HL-60 (cell line): ENCODE results near the gene RAP1GAP.

Experiments
- DNase-seq, 2 experiments: peaks; one replicate each; pipeline ENCODE4 v3.0.0-alpha.2; 2010 to 2020; ENCODE audit warnings: low read depth in 1 of 2, low spot score in 1 of 2
- H3K27ac ChIP-seq: fragments of 250-450 bp; sonication (Bioruptor Pico); replicated peaks from 2 replicates; pipeline ENCODE4 v1.5.1; 2020; ENCODE audit warnings: mild to moderate bottlenecking, moderate library complexity
- H3K27me3 ChIP-seq: fragments of 250-450 bp; sonication (Bioruptor Pico); 2 replicates; pipeline ENCODE4 v1.5.1; 2021; ENCODE audit warnings: mild to moderate bottlenecking, moderate library complexity; ENCODE audit not compliant: insufficient read depth, poor library complexity, severe bottlenecking
- H3K4me3 ChIP-seq: replicated peaks from 2 replicates; pipeline ENCODE4 v1.5.1; 2011; ENCODE audit warnings: mild to moderate bottlenecking, control low read depth, low read length; ENCODE audit not compliant: insufficient read depth
- GABPA ChIP-seq: IDR thresholded peaks from 2 replicates; pipeline ENCODE4 v1.6.1; 2012; ENCODE audit warnings: low read depth
- POLR2AphosphoS5 ChIP-seq: IDR thresholded peaks from 2 replicates; pipeline ENCODE4 v1.6.1; 2012; ENCODE audit warnings: low read depth
- SPI1 ChIP-seq: IDR thresholded peaks from 2 replicates; pipeline ENCODE4 v1.6.1; 2012; ENCODE audit warnings: low read depth, mild to moderate bottlenecking, borderline replicate concordance
- TF ChIP-seq, protein P1 (sequence below): IDR thresholded peaks from one replicate; pipeline ENCODE4 v1.5.1; 2011; ENCODE audit warnings: low read length, control low read depth, inconsistent platforms; ENCODE audit not compliant: insufficient read depth
- TF ChIP-seq, protein P2 (sequence below): IDR thresholded peaks from 2 replicates; pipeline ENCODE4 v1.6.1; 2012; ENCODE audit warnings: low read depth; ENCODE audit not compliant: insufficient replicate concordance

Gene RAP1GAP

DNA sequence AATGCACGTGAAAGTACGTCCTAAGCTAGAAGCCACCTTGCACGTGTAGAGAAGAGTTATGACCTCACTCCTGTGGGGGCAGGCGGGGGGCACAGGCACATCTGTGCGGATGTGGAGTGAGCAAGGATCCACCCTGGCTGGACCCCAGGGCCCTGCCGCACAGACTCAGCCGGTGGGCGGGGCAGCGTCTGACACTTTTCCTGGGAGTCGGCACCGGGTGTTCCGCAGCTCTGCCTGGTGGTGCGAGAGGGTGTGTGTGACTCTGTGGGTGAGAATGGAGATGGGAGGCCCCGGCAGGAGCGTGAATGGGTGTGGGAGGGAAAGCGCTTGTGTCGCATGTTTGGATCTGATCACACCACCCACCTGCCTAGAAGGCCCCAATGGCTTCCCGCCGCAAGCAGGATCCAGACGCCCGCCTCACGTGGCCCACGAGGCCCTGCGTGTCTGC lies 29.5 kb downstream of the RAP1GAP start:
- no peak for DNase-seq
- no peaks in the 10 kb centered on the region for H3K27me3 ChIP-seq
- TF ChIP-seq GABPA: no peak
- no peak for TF ChIP-seq POLR2AphosphoS5
- TF ChIP-seq, protein P1, sequence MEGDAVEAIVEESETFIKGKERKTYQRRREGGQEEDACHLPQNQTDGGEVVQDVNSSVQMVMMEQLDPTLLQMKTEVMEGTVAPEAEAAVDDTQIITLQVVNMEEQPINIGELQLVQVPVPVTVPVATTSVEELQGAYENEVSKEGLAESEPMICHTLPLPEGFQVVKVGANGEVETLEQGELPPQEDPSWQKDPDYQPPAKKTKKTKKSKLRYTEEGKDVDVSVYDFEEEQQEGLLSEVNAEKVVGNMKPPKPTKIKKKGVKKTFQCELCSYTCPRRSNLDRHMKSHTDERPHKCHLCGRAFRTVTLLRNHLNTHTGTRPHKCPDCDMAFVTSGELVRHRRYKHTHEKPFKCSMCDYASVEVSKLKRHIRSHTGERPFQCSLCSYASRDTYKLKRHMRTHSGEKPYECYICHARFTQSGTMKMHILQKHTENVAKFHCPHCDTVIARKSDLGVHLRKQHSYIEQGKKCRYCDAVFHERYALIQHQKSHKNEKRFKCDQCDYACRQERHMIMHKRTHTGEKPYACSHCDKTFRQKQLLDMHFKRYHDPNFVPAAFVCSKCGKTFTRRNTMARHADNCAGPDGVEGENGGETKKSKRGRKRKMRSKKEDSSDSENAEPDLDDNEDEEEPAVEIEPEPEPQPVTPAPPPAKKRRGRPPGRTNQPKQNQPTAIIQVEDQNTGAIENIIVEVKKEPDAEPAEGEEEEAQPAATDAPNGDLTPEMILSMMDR: no peak
- no peak for TF ChIP-seq SPI1
- TF ChIP-seq, protein P2, sequence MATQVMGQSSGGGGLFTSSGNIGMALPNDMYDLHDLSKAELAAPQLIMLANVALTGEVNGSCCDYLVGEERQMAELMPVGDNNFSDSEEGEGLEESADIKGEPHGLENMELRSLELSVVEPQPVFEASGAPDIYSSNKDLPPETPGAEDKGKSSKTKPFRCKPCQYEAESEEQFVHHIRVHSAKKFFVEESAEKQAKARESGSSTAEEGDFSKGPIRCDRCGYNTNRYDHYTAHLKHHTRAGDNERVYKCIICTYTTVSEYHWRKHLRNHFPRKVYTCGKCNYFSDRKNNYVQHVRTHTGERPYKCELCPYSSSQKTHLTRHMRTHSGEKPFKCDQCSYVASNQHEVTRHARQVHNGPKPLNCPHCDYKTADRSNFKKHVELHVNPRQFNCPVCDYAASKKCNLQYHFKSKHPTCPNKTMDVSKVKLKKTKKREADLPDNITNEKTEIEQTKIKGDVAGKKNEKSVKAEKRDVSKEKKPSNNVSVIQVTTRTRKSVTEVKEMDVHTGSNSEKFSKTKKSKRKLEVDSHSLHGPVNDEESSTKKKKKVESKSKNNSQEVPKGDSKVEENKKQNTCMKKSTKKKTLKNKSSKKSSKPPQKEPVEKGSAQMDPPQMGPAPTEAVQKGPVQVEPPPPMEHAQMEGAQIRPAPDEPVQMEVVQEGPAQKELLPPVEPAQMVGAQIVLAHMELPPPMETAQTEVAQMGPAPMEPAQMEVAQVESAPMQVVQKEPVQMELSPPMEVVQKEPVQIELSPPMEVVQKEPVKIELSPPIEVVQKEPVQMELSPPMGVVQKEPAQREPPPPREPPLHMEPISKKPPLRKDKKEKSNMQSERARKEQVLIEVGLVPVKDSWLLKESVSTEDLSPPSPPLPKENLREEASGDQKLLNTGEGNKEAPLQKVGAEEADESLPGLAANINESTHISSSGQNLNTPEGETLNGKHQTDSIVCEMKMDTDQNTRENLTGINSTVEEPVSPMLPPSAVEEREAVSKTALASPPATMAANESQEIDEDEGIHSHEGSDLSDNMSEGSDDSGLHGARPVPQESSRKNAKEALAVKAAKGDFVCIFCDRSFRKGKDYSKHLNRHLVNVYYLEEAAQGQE: no peak
- H3K4me3 ChIP-seq: no peak overlapping the region
- no peak overlapping the region for H3K27ac ChIP-seq

DNA sequence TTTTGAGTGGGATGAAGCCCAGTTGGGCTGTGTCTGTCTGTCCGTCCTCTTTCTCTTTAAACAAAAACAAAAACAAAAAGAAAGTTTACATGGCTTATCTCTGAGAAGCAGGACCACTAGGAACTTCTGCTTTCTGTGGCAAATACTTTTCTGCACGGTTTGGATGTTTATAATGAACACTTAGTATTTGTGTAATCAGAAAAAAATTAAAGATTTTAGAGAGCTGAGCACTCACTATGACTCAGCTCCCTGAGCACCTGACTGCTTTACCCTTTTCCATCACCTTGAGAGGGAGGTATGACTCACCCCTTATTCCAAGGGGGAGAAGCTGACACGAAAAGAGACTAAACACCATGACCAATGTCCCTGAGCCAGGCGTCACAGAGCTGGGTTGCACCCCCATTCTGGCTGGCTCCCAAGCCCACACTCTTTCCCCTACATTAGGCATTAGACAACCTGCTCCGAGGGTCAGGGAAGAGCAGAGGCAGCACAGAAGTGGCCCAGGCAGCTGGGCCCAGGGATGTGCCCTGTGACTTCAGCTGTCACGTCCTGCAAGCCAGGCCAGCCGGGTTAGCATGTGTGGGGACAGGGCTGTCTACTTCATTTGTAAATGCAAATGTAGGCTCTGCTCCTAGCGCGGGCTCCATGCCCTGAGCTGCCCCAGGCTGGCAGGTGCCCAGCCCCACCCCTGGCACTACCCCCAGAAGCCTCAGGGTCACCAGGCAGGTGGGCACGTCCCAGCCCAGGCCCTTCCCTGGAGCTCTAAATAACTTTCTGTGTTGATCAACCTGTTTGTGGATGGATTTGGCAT lies 30.4 kb downstream of the RAP1GAP start:
- no peak for DNase-seq
- no peak overlapping the region for H3K27ac ChIP-seq

DNA sequence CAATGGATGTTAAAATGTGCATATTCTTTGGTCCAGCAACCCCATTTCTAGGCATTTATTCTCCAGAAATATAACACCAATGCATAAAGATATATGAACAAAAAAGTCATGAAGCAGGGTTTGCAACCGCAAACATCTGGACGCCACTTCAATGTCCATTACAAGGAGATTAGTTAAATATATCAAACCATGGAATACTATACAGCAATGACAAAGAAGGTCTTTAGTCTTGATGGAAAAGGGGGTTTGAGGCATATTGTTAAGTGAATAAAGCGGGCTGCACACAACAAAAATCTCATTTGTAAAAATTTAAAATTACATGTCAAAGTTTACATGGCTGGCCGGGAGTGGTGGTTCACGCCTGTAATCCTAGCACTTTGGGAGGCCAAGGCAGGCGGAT lies 31.6 kb downstream of the RAP1GAP start:
- Histone ChIP-seq H3K4me3 (no peak overlapping the region), H3K27me3 (no peaks in the 10 kb centered on the region), H3K27ac (no peak overlapping the region)
- TF ChIP-seq, protein P2: no peak
- no peak for TF ChIP-seq POLR2AphosphoS5
- TF ChIP-seq GABPA: no peak
- no peak for TF ChIP-seq SPI1
- TF ChIP-seq, protein P1: no peak
- no peak for DNase-seq

More for the DNA sequence above, 30.4 kb downstream of the RAP1GAP start:
- Histone ChIP-seq H3K27me3 (no peaks in the 10 kb centered on the region), H3K4me3 (no peak overlapping the region)
- TF ChIP-seq POLR2AphosphoS5 (no peak), SPI1 (no peak), GABPA (no peak)
- TF ChIP-seq, protein P2: no peak
